IMR-90 (cell line): ENCODE measurements around the gene ADGRD1. TPM values are rescaled to one million over a fixed set of nuclear protein-coding genes. Genes with fewer than 3 reads are reported as not detected.

Experiments used
- ATAC-seq: fragments of 200-7000 bp; cut with Tn5 transposase; 2 replicates; pipeline ENCODE4 v1.9.1; 2020; ENCODE audit warnings: low read depth, mild to moderate bottlenecking, moderate library complexity
- BruUV-seq: library from RNA; stranded (reverse); fragments of 400-500 nt; replicated peaks from 2 replicates; lab custom pipeline; 2021; lab: Mats Ljungman, UMichigan
- CTCF ChIA-PET: fragments of 300-600 bp; formaldehyde crosslinking; extraction: SDS; loops from one replicate; lab custom pipeline; 2021; ENCODE audit warnings: antibody characterized with exemption; lab: Yijun Ruan, JAX
- POLR2A ChIA-PET: fragments of 300-600 bp; sonication (Branson Sonifier 250); formaldehyde crosslinking; loops from one replicate; lab custom pipeline; 2022; ENCODE audit warnings: antibody characterized with exemption; ENCODE audit not compliant: unreplicated experiment; lab: Charles Lee
- DNase-seq: peaks from one replicate; pipeline ENCODE4 v3.0.0; 2013
- H2AFZ ChIP-seq: replicated peaks from 2 replicates; pipeline ENCODE3; 2013; ENCODE audit warnings: low read length, mild to moderate bottlenecking; ENCODE audit not compliant: poor library complexity
- H2AK5ac ChIP-seq: 2 replicates; pipeline ENCODE4 v1.6.1; 2013; ENCODE audit warnings: low read depth, low read length, inconsistent platforms
- H2AK9ac ChIP-seq: replicated peaks from 2 replicates; pipeline ENCODE3; 2013; ENCODE audit warnings: mild to moderate bottlenecking, low read depth, low read length, moderate library complexity; ENCODE audit not compliant: poor library complexity
- H2BK120ac ChIP-seq: 2 replicates; pipeline ENCODE4 v1.6.1; 2013; ENCODE audit warnings: low read depth, low read length, inconsistent platforms
- H2BK15ac ChIP-seq: 3 replicates; pipeline ENCODE4 v1.6.1; 2013; ENCODE audit warnings: low read depth, low read length, inconsistent platforms
- H2BK20ac ChIP-seq: 2 replicates; pipeline ENCODE4 v1.6.1; 2013; ENCODE audit warnings: low read depth, mild to moderate bottlenecking, inconsistent platforms, low read length, moderate library complexity
- H2BK5ac ChIP-seq: 2 replicates; pipeline ENCODE4 v1.6.1; 2013; ENCODE audit warnings: mild to moderate bottlenecking, low read depth, low read length, inconsistent platforms; ENCODE audit not compliant: poor library complexity, severe bottlenecking
- H3K14ac ChIP-seq: replicated peaks from 2 replicates; pipeline ENCODE4 v1.6.1; 2013; ENCODE audit warnings: low read depth, low read length, inconsistent platforms
- H3K18ac ChIP-seq: 2 replicates; pipeline ENCODE4 v1.6.1; 2013; ENCODE audit warnings: low read depth, low read length, control low read depth
- H3K23ac ChIP-seq: 2 replicates; pipeline ENCODE4 v1.6.1; 2013; ENCODE audit warnings: low read depth, low read length, inconsistent platforms
- H3K27ac ChIP-seq: 2 replicates; pipeline ENCODE4 v1.5.1; 2013; ENCODE audit warnings: mild to moderate bottlenecking, control low read depth, low read length; ENCODE audit not compliant: insufficient read depth
- H3K27me3 ChIP-seq: 2 replicates; pipeline ENCODE4 v1.6.1; 2013; ENCODE audit warnings: low read length; ENCODE audit not compliant: control insufficient read depth, insufficient read depth
- H3K36me3 ChIP-seq: 2 replicates; pipeline ENCODE4 v1.6.1; 2013; ENCODE audit warnings: low read length, mixed read lengths; ENCODE audit not compliant: control insufficient read depth, insufficient read depth
- H3K4ac ChIP-seq: 2 replicates; pipeline ENCODE4 v1.6.1; 2013; ENCODE audit warnings: low read depth, low read length, inconsistent platforms
- H3K4me1 ChIP-seq: 2 replicates; pipeline ENCODE4 v1.6.1; 2013; ENCODE audit warnings: low read length, mixed read lengths; ENCODE audit not compliant: control insufficient read depth, insufficient read depth
- H3K4me2 ChIP-seq: 2 replicates; pipeline ENCODE4 v1.6.1; 2013; ENCODE audit warnings: low read depth, mild to moderate bottlenecking, control low read depth, low read length, moderate library complexity
- H3K4me3 ChIP-seq: 2 replicates; pipeline ENCODE4 v1.5.1; 2013; ENCODE audit warnings: low read depth, mild to moderate bottlenecking, control low read depth, low read length, moderate library complexity; ENCODE audit not compliant: insufficient read depth
- H3K56ac ChIP-seq: 2 replicates; pipeline ENCODE4 v1.6.1; 2013; ENCODE audit warnings: low read length, inconsistent platforms; ENCODE audit not compliant: insufficient read depth; ENCODE audit errors: extremely low read depth
- H3K79me1 ChIP-seq, 2 experiments: 2 replicates each; pipeline ENCODE4 v1.6.1; 2013; ENCODE audit warnings: low read length in 2 of 2, inconsistent platforms in 1 of 2, low read depth in 1 of 2
- H3K9ac ChIP-seq: 2 replicates; pipeline ENCODE4 v1.6.1; 2013; ENCODE audit warnings: low read depth, low read length, control low read depth
- H3K9me1 ChIP-seq: 2 replicates; pipeline ENCODE4 v1.6.1; 2013; ENCODE audit warnings: low read length, inconsistent platforms; ENCODE audit not compliant: insufficient read depth
- H3K9me3 ChIP-seq: 2 replicates; pipeline ENCODE4 v1.6.1; 2013; ENCODE audit warnings: low read length; ENCODE audit not compliant: control insufficient read depth, insufficient read depth
- H4K20me1 ChIP-seq: 2 replicates; pipeline ENCODE4 v1.6.1; 2013; ENCODE audit warnings: low read length, inconsistent platforms; ENCODE audit not compliant: insufficient read depth
- H4K5ac ChIP-seq: 2 replicates; pipeline ENCODE4 v1.6.1; 2013; ENCODE audit warnings: mild to moderate bottlenecking, low read depth, low read length, control low read depth
- H4K8ac ChIP-seq, 2 experiments: 2 replicates each; pipeline ENCODE4 v1.6.1; 2013; ENCODE audit warnings: low read depth in 2 of 2, low read length in 2 of 2, control low read depth in 1 of 2, inconsistent platforms in 1 of 2
- H4K91ac ChIP-seq: 2 replicates; pipeline ENCODE4 v1.6.1; 2013; ENCODE audit warnings: low read depth, low read length, inconsistent platforms; ENCODE audit not compliant: insufficient read depth
- CEBPB ChIP-seq: IDR thresholded peaks from 2 replicates; pipeline ENCODE4 v1.6.1; 2012; ENCODE audit warnings: low read depth, low read length, improper control_type of control experiment
- CHD1 ChIP-seq: IDR thresholded peaks from 2 replicates; pipeline ENCODE4 v1.6.1; 2012; ENCODE audit warnings: low read depth, low read length, improper control_type of control experiment
- MAZ ChIP-seq: IDR thresholded peaks from 2 replicates; pipeline ENCODE4 v1.6.1; 2012; ENCODE audit warnings: low read depth, mild to moderate bottlenecking, low read length, improper control_type of control experiment, moderate library complexity, borderline replicate concordance
- NFE2L2 ChIP-seq: fragments of 150-350 bp; IDR thresholded peaks from 2 replicates; pipeline ENCODE4 v1.6.1; 2016; ENCODE audit warnings: low read depth, mild to moderate bottlenecking, low read length
- RCOR1 ChIP-seq: IDR thresholded peaks from 2 replicates; pipeline ENCODE4 v1.6.1; 2012; ENCODE audit warnings: mild to moderate bottlenecking, low read length, improper control_type of control experiment; ENCODE audit not compliant: insufficient replicate concordance
- RFX5 ChIP-seq: IDR thresholded peaks from 2 replicates; pipeline ENCODE4 v1.8.0; 2012; ENCODE audit warnings: low read depth, mild to moderate bottlenecking, low read length, moderate library complexity
- SMC3 ChIP-seq: fragments of 150-350 bp; IDR thresholded peaks from 2 replicates; pipeline ENCODE4 v1.6.1; 2016; ENCODE audit warnings: low read depth, mild to moderate bottlenecking, antibody characterized with exemption, low read length, moderate library complexity
- WGBS, 2 experiments: methylation state at CpG; one replicate each; pipeline versions ENCODE4 v1.1.5 to v1.1.7; 2013; ENCODE audit warnings: missing lambda C conversion rate in 2 of 2; ENCODE audit not compliant: insufficient read length in 1 of 2; ENCODE audit errors: extremely low coverage in 2 of 2; 5-methylcytosine and 5-hydroxymethylcytosine counted together
- dilution Hi-C: fragments of 300-500 bp; cut with HindIII; formaldehyde crosslinking; loops from one replicate; pipeline ENCODE4 v1.14.3; 2018; ENCODE audit warnings: low sequenced_read_pairs; ENCODE audit not compliant: unreplicated experiment
- in situ Hi-C: fragments of 300-500 bp; cut with MboI; formaldehyde crosslinking; loops from 3 replicates; pipeline ENCODE4 v1.14.3; 2019; ENCODE audit warnings: low sequenced_read_pairs, inconsistent platforms, mixed read lengths
- intact Hi-C: fragments of 100-400 bp; cut with micrococcal nuclease; formaldehyde crosslinking; loops from 2 replicates; pipeline ENCODE4 v1.10.0; 2022
- polyA plus RNA-seq, 3 experiments: library from polyadenylated mRNA; depleted of rRNA; stranded (reverse); fragments of >200 nt; gene quantifications; 2 replicates each; pipeline ENCODE4 v1.2.3, GENCODE V29; 2012; ENCODE audit warnings: low replicate concordance in 1 of 3
- total RNA-seq: library from RNA; depleted of rRNA; stranded (reverse); fragments of >200 nt; gene quantifications from 2 replicates; pipeline ENCODE4 v1.2.3, GENCODE V29; 2012

Gene ADGRD1
- total and polyA plus RNA-seq, 2 of the 4 experiments (the other 2 are of a cell fraction): not detected

DNA sequence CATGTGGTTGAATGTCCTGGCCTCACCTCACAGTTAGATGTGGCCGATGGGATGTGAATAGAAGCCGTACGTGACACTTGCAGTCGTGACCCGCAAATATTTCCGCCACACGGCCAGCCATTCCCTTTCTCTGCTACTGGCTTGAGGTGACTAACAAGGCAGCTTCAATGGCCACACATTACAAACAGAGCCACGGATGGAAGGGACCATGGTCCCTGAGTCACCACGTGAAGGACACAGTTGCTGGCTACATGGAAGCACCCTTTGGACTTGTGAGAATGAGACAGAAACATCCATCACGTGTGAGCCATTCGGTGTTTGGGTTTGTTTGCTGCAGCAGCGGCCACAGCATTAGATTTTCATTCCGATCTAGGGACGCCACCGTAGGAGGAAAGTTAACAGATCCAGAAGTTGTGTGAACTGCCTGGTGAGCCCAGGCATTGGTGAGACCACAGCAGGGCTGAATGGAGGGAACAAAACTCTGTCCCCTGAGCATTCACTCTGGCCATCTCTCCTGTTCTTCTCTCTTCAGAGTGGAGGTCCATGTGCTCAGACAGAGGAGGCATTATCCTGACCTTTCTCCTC, 33.5 kb upstream of the ADGRD1 start:
- CTCF ChIA-PET: no interaction called here
- Histone ChIP-seq H4K91ac (no peak overlapping the region; the same call in 1 of the 2 replicates), H3K56ac (no peak overlapping the region), H3K14ac (no peak overlapping the region), H3K9me3 (no peaks in the 10 kb centered on the region), H3K27ac (no peak overlapping the region), H3K4me3 (no peak overlapping the region), H2BK120ac (no peak overlapping the region), H3K18ac (no peak overlapping the region), H3K9ac (no peak overlapping the region), H3K36me3 (no peaks in the 10 kb centered on the region), H4K5ac (no peak overlapping the region), H3K4me2 (no peak overlapping the region), H2AK9ac (no peak overlapping the region), H2BK5ac (no peak overlapping the region), H3K9me1 (no peaks in the 10 kb centered on the region), H2AFZ (no peak overlapping the region), H3K23ac (no peak overlapping the region), H2BK15ac (no peak overlapping the region), H4K20me1 (no peaks in the 10 kb centered on the region), H4K8ac (no peak overlapping the region), H2BK20ac (no peak overlapping the region), H3K4me1 (0 out of 2 replicates have a peak, but pooled peaks cover 1% of the 10 kb centered on the region), H3K27me3 (peaks cover 3% of the 10 kb centered on the region), H3K4ac (no peak overlapping the region), H3K79me1 (no peaks in the 10 kb centered on the region), H2AK5ac (no peak overlapping the region)
- ATAC-seq (no peak), DNase-seq (no peak)
- no TSS peak for BruUV-seq
- TF ChIP-seq RCOR1: no peak
- no peak for TF ChIP-seq NFE2L2
- no peak for TF ChIP-seq SMC3
- TF ChIP-seq RFX5: no peak
- TF ChIP-seq MAZ: no peak
- TF ChIP-seq CHD1: no peak
- TF ChIP-seq CEBPB: no peak
- 65% methylated on average over 2 of the region's 15 CpGs; no CpG with 5 or more reads in 1 of the 2 experiments for WGBS, 2 experiments
- in situ Hi-C loops (no loop called here), dilution Hi-C loops (no loop called here), intact Hi-C loops (no loop called here)
- POLR2A ChIA-PET: interaction anchor here (0.5 kb wide), 1 partner anchor 46 kb away, joined by 3 read pairs; no protein-coding TSS in a partner anchor
